Ovary (tissue), 9 donors: ENCODE results near the gene VMP1. TPM values are rescaled to one million over a fixed set of nuclear protein-coding genes. Genes with fewer than 3 reads are reported as not detected.
A peak's percentile ranks its signal among the peaks of the same experiment; 100 is the strongest.

Experiments used
- DNase-seq, 5 donors: peaks; one replicate each; pipeline ENCODE4 v3.0.0-alpha.2; 2019 to 2020
- H3K27ac ChIP-seq, 2 donors: fragments of 200-600 bp; one replicate each; pipeline versions ENCODE4 v1.5.1 to v1.8.0; 2019 to 2022
- H3K27me3 ChIP-seq: fragments of 200-600 bp; one replicate; pipeline ENCODE4 v1.8.0; 2022
- H3K36me3 ChIP-seq: fragments of 200-600 bp; sonication (generic); one replicate; pipeline ENCODE4 v1.5.1; 2019
- H3K4me1 ChIP-seq: one replicate; pipeline ENCODE4 v1.8.1; 2013; ENCODE audit warnings: mild to moderate bottlenecking, moderate library complexity; ENCODE audit not compliant: insufficient read depth
- H3K4me3 ChIP-seq: fragments of 200-600 bp; sonication (generic); one replicate; pipeline ENCODE4 v1.5.1; 2017
- H3K9me3 ChIP-seq, 2 donors: fragments of 200-600 bp in 1 of 2; sonication (generic) in 1 of 2; one replicate each; pipeline versions ENCODE4 v1.5.1 to v1.8.1; 2013 to 2019; ENCODE audit warnings: mild to moderate bottlenecking in 1 of 2, moderate library complexity in 1 of 2
- EP300 ChIP-seq: sonication (generic); formaldehyde crosslinking; IDR thresholded peaks from one replicate; pipeline ENCODE4 v1.6.1; 2017; ENCODE audit warnings: antibody characterized with exemption
- POLR2A ChIP-seq: fragments of 450-650 bp; IDR thresholded peaks from one replicate; pipeline ENCODE4 v1.6.1; 2017; ENCODE audit warnings: antibody characterized with exemption, mild to moderate bottlenecking, moderate library complexity
- WGBS, 3 donors: extraction: QIAGEN DNeasy Blood & Tissue Kit in 1 of 3; methylation state at CpG; one replicate each; pipeline versions ENCODE4 v1.1.5 to v1.1.7; 2013 to 2017; 5-methylcytosine and 5-hydroxymethylcytosine counted together
- intact Hi-C, 4 donors: fragments of 100-400 bp; cut with DNase I; formaldehyde crosslinking; loops; one replicate each; pipeline versions ENCODE4 v1.11.0 to v1.15.1; 2022 to 2023
- polyA plus RNA-seq, 2 donors: library from polyadenylated mRNA; stranded (reverse); fragments of 200-250 nt in 1 of 2; fragments of 350-450 nt in 1 of 2; fragmentation: Illumina TruSeq in 1 of 2; extraction: RNeasy Lipid Tissue Mini Kit (QIAGEN cat#74804) in 1 of 2; gene quantifications; one replicate each; pipeline ENCODE4 v1.2.3, GENCODE V29; 2013 to 2014
- total RNA-seq, 7 donors: library from RNA; depleted of rRNA in 2 of 7; stranded (reverse); fragments of >200 nt in 2 of 7; fragmentation: NEBNext Ultra II Directional in 3 of 7; extraction: Animal tissue kit (Norgen Biotek cat#: 25700) in 3 of 7; gene quantifications; one replicate each; pipeline versions ENCODE4 v1.1.0 to v1.2.4, GENCODE V29; 2016 to 2023
- TF ChIP-seq, protein P1 (sequence below), 3 donors: fragments of 450-650 bp in 2 of 3; fragments of 200-600 bp in 1 of 3; IDR thresholded peaks; one replicate each; pipeline versions ENCODE4 v1.5.1 to v1.8.0; 2016 to 2022; ENCODE audit warnings: antibody characterized with exemption in 3 of 3, mild to moderate bottlenecking in 1 of 3
- donor health status: DM: no; HTN: no; CAD: no; lungs with moderate emphysema.
- donor health status: DM: no; HTN: no; CAD: no.
- donor health status: Bipolar disorder and iron deficiency.
- donor health status: DM: yes; HTN: yes; CAD: no.
- donor health status: DM: no; HTN: no; CAD: no.
- donor health status: DM: yes; HTN: yes; CAD: no.

The VMP1 gene
- total and polyA plus RNA-seq, 9 donors, result 63.5 to 667 (median 154) TPM

DNA sequence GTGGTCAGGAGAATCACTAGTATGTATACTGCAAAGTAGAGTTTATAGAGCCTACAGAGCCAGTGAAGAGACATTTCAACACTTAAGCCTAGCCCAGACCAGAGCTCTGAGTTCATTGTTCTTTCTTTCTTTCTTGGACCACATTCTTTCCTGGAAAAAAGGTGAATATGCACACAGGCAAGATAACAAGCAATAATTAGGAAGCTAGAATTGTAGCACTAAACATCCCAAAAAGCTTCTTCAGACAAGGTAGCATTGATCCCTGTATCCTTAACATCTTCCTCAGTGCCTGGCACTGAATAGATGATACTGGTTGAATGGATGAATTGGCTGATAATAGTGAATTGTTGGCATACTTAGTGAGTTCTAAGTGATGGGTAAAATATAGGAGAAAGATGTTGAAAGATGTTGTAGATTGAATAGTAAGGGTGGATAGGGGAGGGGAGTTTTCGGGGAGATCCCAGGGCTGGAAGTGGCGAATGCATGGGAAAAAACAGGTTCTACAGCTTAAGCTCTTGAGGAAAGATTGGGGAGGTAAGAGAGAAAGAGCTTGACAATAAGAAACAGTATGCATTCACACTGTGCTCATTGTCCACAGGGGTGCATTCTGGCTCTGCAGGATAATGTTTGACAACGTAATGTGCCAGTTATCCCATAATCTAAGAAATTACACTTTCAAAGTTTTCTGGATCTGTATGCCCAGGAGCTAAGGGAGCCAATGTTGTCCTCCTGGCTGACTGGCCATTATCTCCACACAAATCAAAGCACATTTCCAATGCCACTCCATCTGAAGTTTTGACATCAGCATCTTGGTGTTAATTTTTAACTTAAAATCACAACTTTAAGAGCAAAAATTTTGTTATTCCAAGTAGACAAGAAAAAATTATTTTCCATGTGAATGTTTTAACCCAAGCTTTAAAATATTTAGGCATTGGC lies 149.7 kb downstream of the VMP1 start:
- no peaks in the 10 kb centered on the region for H3K9me3 ChIP-seq
- no peak for DNase-seq
- H3K4me1 ChIP-seq, result peaks cover 2% of the 10 kb centered on the region
- TF ChIP-seq, protein P1, sequence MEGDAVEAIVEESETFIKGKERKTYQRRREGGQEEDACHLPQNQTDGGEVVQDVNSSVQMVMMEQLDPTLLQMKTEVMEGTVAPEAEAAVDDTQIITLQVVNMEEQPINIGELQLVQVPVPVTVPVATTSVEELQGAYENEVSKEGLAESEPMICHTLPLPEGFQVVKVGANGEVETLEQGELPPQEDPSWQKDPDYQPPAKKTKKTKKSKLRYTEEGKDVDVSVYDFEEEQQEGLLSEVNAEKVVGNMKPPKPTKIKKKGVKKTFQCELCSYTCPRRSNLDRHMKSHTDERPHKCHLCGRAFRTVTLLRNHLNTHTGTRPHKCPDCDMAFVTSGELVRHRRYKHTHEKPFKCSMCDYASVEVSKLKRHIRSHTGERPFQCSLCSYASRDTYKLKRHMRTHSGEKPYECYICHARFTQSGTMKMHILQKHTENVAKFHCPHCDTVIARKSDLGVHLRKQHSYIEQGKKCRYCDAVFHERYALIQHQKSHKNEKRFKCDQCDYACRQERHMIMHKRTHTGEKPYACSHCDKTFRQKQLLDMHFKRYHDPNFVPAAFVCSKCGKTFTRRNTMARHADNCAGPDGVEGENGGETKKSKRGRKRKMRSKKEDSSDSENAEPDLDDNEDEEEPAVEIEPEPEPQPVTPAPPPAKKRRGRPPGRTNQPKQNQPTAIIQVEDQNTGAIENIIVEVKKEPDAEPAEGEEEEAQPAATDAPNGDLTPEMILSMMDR (IDR thresholded peaks at IDR 0.05), result no peak
- TF ChIP-seq POLR2A, result no peak
- TF ChIP-seq EP300, result no peak
- H3K4me3 ChIP-seq, result no peak overlapping the region
- no peak overlapping the region for H3K27ac ChIP-seq
- intact Hi-C loops, result no loop called here
- WGBS, 3 donors, result 94 to 98% (median 95%) methylated on average over 3 of the region's 3 CpGs
- no peaks in the 10 kb centered on the region for H3K36me3 ChIP-seq
- no peaks in the 10 kb centered on the region for H3K27me3 ChIP-seq

DNA sequence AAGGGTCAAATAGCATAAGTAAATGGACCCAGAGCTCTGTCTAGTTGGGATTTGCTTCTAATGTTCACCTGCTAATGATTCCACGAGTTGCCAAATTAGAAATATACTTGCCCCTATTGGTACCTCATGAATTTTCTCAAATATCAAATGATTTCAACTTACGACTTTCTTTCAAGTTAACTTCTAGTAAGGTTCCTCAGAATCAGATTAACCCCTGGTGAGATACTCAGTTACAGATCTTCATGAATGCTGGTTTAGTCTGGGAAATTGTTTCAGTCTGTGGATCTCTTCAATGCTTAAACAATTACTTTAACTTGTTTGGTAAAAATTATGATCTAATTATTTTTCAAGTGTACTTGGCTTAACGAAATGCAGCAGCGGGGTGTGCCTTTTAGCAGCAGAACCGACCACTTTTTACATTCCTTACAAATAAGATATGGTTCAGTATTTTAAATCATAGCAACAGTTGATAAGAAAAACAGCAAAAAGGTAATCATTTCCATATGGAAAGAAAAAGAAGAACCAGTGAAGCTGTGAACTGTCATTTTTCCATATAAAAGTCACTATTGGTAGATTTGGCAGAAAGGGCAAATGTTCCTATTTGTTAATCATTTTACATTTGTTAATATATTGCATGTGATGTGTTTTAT lies 150.8 kb downstream of the VMP1 start:
- Histone ChIP-seq H3K27me3 (no peaks in the 10 kb centered on the region), H3K4me3 (no peak overlapping the region), H3K9me3 (no peaks in the 10 kb centered on the region), H3K4me1 (no peaks in the 10 kb centered on the region), H3K27ac (no peak overlapping the region), H3K36me3 (no peaks in the 10 kb centered on the region)
- TF ChIP-seq POLR2A (no peak), EP300 (no peak)
- TF ChIP-seq, protein P1 (IDR thresholded peaks at IDR 0.05), result no peak
- no peak for DNase-seq
- WGBS, 3 donors, result 49 to 60% (median 60%) methylated on average over 5 of the region's 5 CpGs
- intact Hi-C loops, result no loop called here

DNA sequence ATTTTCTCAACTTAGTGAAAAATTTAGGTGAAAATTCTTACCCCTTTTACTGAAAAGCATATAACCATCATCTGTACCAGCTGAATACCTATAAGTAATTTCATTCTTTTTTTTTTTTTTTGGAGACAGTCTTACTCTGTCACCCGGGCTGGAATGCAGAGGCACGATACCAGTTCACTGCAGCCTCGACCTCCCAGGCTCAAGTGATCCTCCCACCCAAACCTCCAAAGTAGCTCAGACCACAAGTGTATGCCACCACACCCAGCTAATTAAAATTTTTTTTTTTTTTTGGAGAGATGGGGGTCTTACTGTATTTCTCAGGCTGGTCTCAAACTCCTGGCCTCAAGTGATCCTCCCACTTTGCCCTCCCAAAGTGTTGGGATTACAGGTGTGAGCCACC lies 151.5 kb downstream of the VMP1 start:
- DNase-seq, result no peak
- Histone ChIP-seq H3K4me1 (no peaks in the 10 kb centered on the region), H3K4me3 (no peak overlapping the region), H3K36me3 (no peaks in the 10 kb centered on the region), H3K9me3 (no peaks in the 10 kb centered on the region), H3K27ac (no peak overlapping the region), H3K27me3 (no peaks in the 10 kb centered on the region)
- 26 to 38% (median 35%) methylated on average over 3 of the region's 3 CpGs for WGBS, 3 donors
- intact Hi-C loops, result no loop called here
- TF ChIP-seq EP300 (no peak), POLR2A (no peak)
- TF ChIP-seq, protein P1 (IDR thresholded peaks at IDR 0.05), result no peak

DNA sequence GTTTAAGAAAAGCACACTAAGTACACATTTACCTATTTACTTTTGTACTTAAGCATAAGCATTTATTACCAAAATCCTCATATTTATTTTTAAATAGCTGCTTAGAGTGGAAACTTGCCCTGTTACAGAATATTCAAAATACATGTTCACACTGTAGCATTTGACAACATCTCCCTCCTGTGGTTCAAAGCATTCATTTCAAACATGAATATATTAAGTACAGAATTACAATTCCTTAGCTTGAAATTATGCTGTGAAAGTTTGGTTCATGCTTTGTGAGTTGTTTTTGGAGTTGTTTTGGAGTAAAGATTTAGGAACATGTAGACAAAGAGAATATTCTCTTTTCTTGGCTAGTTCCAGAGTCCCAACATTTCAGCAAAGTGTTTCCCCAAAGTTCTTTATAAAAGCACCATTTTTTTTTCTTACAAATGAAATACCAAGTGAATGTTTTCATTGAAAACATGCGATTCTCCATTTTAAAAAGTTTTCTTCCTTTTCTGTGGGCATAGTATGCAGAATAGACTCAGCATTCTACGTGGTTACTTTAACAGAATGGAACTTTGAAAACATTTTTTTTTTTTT lies 152.1 kb downstream of the VMP1 start:
- intact Hi-C loops, result loop anchor here in 2 of 4 donors (2.0 to 5.0 kb wide), 2 partner anchors 112 to 115 kb away; no protein-coding TSS in a partner anchor

More for the DNA sequence above, 152.1 kb downstream of the VMP1 start:
- Histone ChIP-seq H3K27me3 (no peaks in the 10 kb centered on the region), H3K4me3 (no peak overlapping the region), H3K36me3 (no peaks in the 10 kb centered on the region), H3K27ac (no peak overlapping the region), H3K4me1 (no peaks in the 10 kb centered on the region), H3K9me3 (no peaks in the 10 kb centered on the region)
- 33 to 63% (median 57%) methylated on average over 2 of the region's 2 CpGs for whole genome bisulfite sequencing, 3 donors
- DNase-seq, result no peak
- no peak for TF ChIP-seq EP300
- TF ChIP-seq, protein P1 (IDR thresholded peaks at IDR 0.05), result peak; percentile 36 to 74 (median 66)
- TF ChIP-seq POLR2A, result no peak
